ENCODE results near the gene BTF3.
"Not testable (repeated sequence)": the region's sequence is repeated elsewhere in the genome, so short reads cannot be mapped to it uniquely, and the experiment has no call there.

Gene BTF3

DNA sequence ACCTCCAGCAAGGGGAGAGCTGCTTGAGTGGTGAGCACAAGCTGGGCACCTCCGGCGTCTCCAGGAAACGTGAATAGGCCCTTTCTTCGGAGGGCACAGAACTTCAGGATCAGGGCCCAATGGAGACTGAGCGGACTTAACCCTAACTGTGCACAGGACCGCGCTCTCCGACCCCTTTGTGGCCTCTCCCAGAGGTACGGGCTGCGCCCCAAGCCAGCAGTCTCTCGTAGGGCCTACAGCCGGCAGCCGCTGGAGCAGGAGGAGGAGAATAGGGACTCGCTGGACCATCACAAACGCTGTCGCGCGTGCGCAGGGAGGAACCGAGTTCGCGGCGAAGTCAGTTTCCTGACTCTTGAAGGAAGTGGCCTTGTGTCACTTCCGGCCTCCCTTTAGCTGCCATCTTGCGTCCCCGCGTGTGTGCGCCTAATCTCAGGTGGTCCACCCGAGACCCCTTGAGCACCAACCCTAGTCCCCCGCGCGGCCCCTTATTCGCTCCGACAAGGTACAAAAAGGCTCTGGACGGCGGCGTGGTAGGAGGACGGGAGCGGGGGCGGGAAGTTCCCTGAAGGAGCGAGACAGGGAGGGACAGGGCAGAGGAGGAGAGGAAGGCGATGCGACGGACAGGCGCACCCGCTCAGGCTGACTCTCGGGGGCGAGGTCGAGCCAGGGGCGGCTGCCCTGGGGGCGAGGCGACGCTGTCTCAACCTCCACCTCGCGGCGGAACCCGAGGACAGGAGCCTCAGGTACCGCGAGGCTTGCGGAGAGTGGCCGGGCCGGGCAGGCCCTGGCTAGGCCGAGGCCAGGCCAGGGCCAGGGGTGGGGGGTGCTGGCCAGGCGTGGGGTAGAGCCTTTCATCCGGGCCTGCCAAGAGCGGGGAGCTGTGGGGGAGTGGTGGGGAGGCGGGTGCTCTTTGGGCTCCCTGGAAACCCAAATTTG, at the start of gene BTF3:
Gene BTF3 (plus strand): TSS at position 386 of the 936 bp plus-strand sequence. CDS start 226 bp downstream, at position 612.
- peak; percentile 92 for DNase-seq

- peak; percentile 44 for DNase-seq
Observed at GRCh38 chr5:73448463-73449136, 49.6 kb upstream of the BTF3 start, which contains the start of gene FOXD1. Gene FOXD1, minus strand, starts transcription at chr5:73448777. Its CDS starts 415 bp downstream, at chr5:73448362.

DNA sequence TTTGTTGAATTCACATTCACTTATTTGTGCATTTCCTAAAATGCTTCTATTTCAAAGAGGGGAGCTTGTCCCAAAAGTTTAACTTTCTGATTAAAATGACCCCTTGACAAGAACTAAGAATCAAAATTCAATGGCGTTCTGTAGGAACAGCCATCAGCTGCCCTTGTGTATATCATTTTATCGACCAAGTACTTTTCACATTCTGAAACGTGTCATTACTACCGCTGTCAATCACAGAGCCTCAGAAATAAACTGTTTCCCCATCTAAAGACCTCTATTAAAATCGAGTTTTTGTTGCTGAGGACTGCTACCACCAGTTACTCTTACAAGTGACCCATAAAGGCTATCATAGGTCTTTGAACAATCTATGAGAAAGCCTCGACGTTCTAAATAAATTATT, 48.1 kb upstream of the BTF3 start:
- DNase-seq: no peak

DNA sequence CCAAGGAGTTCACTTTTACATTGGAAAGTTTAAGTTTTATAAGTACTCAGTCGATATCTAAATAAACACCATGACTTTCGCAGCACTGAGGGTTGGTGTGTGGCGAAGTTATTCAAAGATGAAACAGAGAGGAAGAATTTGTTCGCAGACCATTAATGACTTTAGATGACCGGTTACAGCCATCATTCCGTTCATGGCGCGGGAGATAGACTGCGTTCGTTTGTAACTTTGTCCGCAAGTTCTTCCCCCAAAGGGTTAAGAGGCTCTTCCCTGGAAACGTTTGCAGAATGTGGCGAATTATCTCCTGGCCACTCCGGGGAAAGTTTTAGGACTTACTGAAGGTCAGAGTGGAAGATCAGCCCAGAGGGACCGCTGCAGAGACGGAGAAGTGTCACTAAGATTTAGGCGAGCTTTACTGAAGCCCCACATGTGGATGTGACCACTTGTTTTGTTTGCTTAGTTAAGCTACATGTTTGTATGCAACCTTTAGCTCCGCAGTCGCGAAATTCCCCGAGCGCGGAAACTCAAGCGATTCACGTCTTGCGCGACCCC, 47.5 kb upstream of the BTF3 start:
- no peak for DNase-seq

- peak; percentile 75 for DNase-seq
Observed at GRCh38 chr5:73451224-73452130, 46.8 kb upstream of the BTF3 start.

DNA sequence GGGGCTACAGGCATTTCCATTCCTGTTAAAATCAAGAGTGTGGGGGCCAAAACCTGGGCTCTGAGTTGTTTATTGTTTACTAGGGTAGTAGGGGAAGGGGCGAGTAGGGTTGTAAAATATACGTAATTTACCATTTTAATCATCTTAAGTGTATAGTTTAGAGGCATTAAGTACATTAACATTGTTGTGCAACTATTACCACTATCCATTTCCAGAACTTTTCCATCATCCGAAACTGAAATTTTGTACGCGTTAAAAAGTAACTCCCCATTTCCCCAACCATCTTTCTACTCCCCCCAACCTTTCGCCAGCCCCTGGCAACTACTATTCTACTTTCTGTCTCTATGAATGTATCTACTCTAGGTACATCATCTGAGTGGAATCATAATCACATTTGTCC, 46.0 kb upstream of the BTF3 start:
- DNase-seq: no peak

- peak; percentile 21 for DNase-seq
Observed at GRCh38 chr5:73454379-73455036, 43.7 kb upstream of the BTF3 start.

DNA sequence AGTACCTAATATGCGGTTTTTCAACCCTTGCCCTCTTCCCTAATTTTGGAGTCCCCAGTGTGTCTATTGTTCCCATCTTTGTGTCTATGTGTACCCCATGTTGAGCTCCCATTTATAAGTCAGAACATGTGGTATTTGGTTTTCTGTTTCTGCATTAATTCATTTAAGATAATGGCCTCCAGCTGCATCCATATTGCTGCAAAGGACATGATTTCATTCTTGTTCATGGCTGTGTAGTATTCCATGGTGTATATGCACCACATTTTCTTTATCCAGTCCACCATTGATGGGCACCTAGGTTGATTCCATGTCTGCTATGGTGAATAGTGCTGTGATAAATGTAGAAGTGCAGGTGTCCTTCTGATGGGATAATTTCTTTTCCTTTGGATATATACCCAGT, 41.8 kb upstream of the BTF3 start:
- not testable (repeated sequence) for DNase-seq

GRCh38 chr5:73459366-73459765, 38.9 kb upstream of the BTF3 start:
- DNase-seq: no peak

- no peak for DNase-seq
Observed at GRCh38 chr5:73460133-73460532, 38.1 kb upstream of the BTF3 start.

DNA sequence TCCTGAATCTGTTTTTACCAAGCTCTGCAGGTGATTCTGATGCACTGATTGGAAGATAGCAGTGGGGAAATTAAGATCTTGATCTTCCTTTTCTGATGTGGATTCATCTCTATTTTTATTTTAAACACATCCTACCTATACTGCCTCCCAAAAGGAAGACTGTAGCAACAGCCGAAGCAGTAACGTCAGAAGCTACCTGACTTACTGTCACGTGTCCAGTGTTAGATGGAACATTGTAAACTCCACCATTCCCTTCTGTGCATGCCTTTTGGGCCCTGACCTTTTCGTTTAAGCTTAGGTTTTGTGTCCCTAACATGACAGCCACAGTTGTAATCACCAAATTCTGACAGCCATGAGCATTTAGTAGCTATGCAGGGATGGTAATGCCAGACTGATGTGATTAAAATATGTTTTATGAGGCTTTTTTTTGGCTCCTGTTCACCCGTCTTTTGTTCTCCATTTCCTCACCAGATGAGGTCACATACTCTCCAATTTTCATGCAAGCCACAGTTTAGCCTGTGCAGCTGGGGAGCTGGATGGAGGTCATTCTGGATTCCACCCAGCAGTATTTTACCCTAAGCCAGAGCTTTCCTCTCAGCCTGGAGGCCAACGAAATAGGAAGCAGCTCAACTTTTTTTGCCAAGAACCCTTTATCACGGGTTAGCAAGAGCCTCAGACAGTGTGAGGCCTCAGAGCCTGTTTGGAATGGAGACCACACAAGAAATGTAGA, 34.1 kb upstream of the BTF3 start:
- no peak for DNase-seq

DNA sequence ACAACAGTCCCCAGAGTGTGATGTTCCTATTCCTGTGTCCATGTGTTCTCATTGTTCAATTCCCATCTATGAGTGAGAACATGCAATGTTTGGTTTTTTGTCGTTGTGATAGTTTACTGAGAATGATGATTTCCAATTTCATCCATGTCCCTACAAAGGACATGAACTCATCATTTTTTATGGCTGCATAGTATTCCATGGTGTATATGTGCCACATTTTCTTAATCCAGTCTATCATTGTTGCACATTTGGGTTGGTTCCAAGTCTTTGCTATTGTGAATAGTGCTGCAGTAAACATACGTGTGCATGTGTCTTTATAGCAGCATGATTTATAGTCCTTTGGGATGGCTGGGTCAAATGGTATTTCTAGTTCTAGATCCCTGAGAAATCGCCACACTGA, 29.6 kb upstream of the BTF3 start:
- not testable (repeated sequence) for DNase-seq

- DNase-seq: no peak
Observed at GRCh38 chr5:73469878-73470277, 28.4 kb upstream of the BTF3 start.

GRCh38 chr5:73471654-73472053, 26.6 kb upstream of the BTF3 start:
- DNase-seq: no peak

- no peak for DNase-seq
Observed at GRCh38 chr5:73472116-73472515, 26.1 kb upstream of the BTF3 start.

DNA sequence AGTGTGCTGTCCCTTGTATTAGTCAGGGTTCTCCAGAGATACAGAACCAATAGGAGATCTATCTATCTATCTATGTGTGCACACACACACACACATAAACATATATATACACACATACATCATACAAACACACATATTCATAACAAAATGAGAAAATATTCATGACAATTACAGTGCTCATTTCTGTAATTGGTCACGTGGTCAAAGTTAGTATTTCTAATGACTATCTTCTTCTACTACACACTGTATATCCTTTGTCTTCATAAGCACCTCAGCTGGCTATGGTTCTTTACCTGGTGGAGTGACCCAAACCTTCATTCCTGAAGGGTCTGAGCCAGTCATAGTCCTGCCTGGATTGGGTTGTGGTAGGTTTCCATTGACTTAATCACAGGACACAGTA, 17.7 kb upstream of the BTF3 start:
- DNase-seq: no peak

- DNase-seq: no peak
Observed at GRCh38 chr5:73482383-73483136, 15.7 kb upstream of the BTF3 start.

DNA sequence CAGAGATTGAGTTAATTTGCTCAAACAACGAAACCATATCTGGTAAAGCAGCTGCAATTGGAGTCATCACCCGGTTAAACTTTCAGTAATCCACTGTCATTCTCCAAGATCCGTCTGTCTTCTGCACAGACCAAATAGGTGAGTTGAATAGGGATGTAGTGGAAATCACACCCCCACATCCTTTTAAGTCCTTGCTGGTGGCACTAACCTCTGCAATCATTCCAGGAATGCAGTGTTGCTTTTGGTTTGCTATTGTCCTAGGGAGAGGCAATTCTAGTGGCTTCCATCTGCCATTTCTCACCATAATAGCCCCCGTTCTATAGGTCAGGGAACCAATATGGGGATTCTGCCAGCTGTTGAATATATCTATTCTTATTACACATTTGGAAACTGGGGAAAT, 14.6 kb upstream of the BTF3 start:
- no peak for DNase-seq

- no peak for DNase-seq
Observed at GRCh38 chr5:73484511-73484910, 13.7 kb upstream of the BTF3 start.

- DNase-seq: no peak
Observed at GRCh38 chr5:73485715-73486114, 12.5 kb upstream of the BTF3 start.

All from stimulated activated CD4-positive, alpha-beta T cell treated with anti-CD3 and anti-CD28 coated beads, Interleukin-4, amount 100 ng/mL, for 1 hour (primary cell).